GM12875 (cell line): Measurements from ENCODE around the gene DDR2.

ENCODE experiments used
- H3K4me3 ChIP-seq: one replicate; pipeline ENCODE4 v1.5.1; 2011; ENCODE audit warnings: low read depth, low read length, control low read depth
- CTCF ChIP-seq: IDR thresholded peaks from 2 replicates; pipeline ENCODE4 v1.5.1; 2011; ENCODE audit warnings: low read depth, mild to moderate bottlenecking, control low read depth, inconsistent platforms, low read length, moderate library complexity, borderline replicate concordance; ENCODE audit not compliant: insufficient read depth

DDR2 gene

DNA sequence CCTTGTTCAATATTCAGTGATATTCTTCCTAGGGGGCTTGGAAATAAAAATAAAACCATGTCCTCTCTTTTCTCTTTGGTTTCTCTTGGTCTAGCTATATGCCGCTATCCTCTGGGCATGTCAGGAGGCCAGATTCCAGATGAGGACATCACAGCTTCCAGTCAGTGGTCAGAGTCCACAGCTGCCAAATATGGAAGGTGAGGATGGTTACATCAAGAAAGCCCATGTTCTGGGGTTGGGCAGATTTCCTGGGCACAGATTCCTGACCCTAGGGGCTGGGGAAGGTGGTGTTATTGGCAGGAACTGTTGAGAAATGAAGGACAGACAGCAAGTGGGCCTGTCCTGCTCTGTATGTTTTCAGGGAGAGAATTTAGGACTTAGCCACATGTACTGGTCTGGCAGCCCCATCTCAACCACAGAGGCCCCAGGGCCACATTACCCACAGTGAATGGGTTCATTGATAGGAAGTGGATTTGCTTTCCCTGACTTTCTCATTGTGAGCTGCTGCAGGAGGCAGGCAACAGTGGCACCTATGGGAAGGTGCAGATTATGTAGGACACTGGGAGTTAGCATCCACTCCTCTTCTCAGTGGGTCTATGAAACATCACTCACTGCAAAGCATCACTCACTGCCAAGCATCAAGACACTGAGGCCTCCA lies 120.9 kb downstream of the DDR2 start:
- TF ChIP-seq CTCF = no peak
- H3K4me3 ChIP-seq = no peak overlapping the region

- H3K4me3 ChIP-seq = no peak overlapping the region
- TF ChIP-seq CTCF = no peak
Measured at GRCh38 chr1:162753998-162754585, 121.8 kb downstream of the DDR2 start.

DNA sequence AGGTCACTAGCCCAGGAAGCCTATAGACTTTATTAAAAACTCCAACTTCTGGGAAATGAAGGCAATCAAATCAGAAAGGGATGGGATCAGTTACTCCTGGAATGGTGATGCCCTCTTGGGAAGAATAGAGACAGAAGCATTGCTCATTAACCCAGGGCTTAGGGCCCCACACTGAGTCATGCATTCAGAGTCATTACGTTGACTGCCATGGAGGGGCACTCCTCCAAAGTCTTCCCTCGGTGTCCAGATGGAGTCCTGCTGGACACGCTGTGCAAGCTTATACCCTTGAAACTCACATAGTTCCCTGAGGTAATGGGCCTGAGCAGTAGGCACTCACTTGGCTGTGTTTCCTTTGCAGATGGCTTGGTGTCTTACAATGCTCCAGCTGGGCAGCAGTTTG lies 123.0 kb downstream of the DDR2 start:
- H3K4me3 ChIP-seq = no peak overlapping the region
- no peak for TF ChIP-seq CTCF

GRCh38 chr1:162756523-162756922 lies 124.3 kb downstream of the DDR2 start:
- TF ChIP-seq CTCF = no peak
- H3K4me3 ChIP-seq = no peak overlapping the region

DNA sequence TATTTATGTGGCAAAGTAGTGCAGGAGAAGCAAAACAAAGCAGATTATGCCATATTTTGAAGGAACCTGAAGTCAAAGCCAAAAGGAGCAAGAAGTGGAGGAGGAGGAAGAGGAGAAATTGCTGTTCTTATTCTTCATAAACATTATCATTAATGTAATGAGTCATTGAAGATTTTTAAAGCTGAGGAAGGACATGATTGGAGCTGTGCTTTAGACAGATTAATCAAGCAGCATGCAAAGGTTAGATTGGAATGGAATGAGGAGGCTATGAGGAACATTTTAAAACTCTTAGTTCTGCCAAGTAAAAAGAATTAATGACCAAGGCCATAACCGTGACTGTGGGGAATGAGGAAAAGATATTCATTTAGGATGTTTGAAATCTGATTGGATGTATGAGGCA lies 125.2 kb downstream of the DDR2 start:
- TF ChIP-seq CTCF = no peak
- no peak overlapping the region for H3K4me3 ChIP-seq

DNA sequence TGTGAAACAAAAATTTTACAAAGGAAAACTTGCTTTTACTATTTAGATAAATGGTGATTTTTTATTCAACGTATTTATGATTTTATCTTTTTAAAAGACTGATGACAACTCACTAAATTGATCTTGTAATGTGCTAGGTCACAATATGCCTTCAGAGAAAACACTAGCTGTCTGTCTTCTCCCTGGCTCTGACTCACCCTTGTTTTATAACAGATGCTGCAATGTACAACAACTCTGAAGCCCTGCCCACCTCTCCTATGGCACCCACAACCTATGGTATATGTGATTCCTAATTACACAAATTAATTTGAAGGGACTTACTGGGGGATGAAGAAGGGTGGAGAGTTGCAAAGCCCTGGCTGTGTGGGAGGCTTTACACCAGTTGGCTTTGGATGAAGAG lies 133.5 kb downstream of the DDR2 start:
- no peak overlapping the region for H3K4me3 ChIP-seq
- TF ChIP-seq CTCF = no peak

DNA sequence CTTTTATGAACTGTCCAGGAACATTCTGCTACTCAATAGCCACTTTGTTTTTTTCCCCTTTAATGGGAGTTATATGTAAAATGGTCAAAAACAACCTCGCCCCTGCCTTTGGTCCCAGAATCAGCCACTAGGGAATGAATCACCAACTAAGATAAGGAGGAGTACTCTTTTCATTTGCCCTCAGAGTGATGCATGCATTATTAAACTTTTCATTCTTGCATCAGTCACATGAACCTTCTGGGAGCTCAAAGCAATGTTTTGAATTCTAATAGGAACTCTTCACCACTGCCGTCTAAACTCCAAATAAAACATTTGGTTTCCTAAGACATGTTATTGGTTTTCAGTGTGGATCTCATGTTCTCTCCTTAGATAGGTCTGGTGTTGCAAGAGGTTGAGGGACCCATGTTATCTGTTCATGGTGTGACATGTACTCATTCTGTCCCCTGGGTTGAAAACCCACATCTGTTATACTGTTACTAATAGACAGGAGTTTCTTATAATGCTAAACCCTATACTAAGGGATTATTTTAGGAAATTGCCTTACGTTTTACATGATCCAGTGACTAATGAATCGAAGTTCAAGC lies 140.4 kb downstream of the DDR2 start:
- no peak overlapping the region for H3K4me3 ChIP-seq
- TF ChIP-seq CTCF = no peak
